HS-27A (cell line): ENCODE measurements around the gene SPATA12.

Source experiments
- DNase-seq: peaks from one replicate; pipeline ENCODE4 v3.0.0-alpha.2; 2012; ENCODE audit warnings: low read depth, missing footprints

Gene SPATA12

GRCh38 chr3:57116501-57116900 lies 56.0 kb downstream of the SPATA12 start:
- DNase-seq: no peak

- DNase-seq: no peak
Measured at GRCh38 chr3:57118254-57118653, 57.8 kb downstream of the SPATA12 start.

GRCh38 chr3:57120040-57120439 lies 59.6 kb downstream of the SPATA12 start:
- DNase-seq: no peak

DNA sequence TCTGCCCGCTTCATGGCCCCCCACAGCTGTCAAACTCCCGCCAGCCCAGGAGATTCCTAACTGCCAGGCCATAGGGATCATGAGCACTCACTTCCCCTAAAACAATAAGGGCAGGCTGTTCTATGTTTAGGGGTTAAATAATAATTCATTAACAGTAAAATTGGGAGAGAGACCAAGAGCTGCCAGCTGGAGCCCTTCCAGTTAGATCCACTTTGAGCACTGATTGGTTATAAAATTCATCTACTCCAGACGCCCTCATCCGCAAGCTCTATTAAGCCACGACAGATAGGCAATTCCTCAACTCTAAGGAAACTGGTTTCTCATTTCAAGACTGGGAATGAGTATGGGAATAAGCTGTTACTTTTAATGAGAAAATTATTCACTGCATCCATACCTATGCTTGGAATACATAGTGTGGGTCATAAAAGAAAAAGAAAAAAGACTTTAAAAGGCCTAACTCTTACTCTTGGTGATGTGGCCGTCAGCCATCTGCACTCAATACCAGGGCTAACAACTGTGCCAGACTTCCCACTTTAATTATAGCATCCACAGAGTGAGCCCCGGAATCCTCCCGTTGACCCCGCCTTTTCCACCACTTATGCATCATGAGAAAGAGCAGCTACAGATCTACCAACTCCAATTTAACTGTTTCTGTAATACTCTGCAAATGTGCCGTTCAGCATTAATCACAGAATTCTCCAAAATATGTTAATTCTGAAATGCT lies 60.1 kb downstream of the SPATA12 start:
- no peak for DNase-seq
